Mesenchymal stem cell (in vitro differentiated cells and primary cell): ENCODE results near the gene AIG1.

Source experiments
- DNase-seq: peaks from one replicate; pipeline ENCODE4 v3.0.0-alpha.2; 2013
- H2AFZ ChIP-seq: one replicate; pipeline ENCODE4 v1.6.1; 2013; ENCODE audit warnings: low read depth, mild to moderate bottlenecking, control low read depth, inconsistent platforms, low read length, moderate library complexity
- H2AK5ac ChIP-seq: 2 replicates; pipeline ENCODE4 v1.6.1; 2013; ENCODE audit warnings: low read length, moderate library complexity, mild to moderate bottlenecking, inconsistent platforms; ENCODE audit not compliant: severe bottlenecking
- H2BK120ac ChIP-seq: one replicate; pipeline ENCODE4 v1.6.1; 2013; ENCODE audit warnings: low read depth, mild to moderate bottlenecking, inconsistent platforms, low read length, moderate library complexity
- H2BK12ac ChIP-seq, 2 experiments: one replicate each; pipeline ENCODE4 v1.6.1; 2013; ENCODE audit warnings: inconsistent platforms in 2 of 2, low read length in 2 of 2, mild to moderate bottlenecking in 2 of 2, moderate library complexity in 2 of 2, control low read depth in 1 of 2
- H2BK15ac ChIP-seq: one replicate; pipeline ENCODE4 v1.6.1; 2013; ENCODE audit warnings: mild to moderate bottlenecking, low read depth, inconsistent platforms; ENCODE audit not compliant: poor library complexity, severe bottlenecking
- H2BK5ac ChIP-seq: 2 replicates; pipeline ENCODE4 v1.6.1; 2013; ENCODE audit warnings: low read depth, mild to moderate bottlenecking, low read length, control low read depth, inconsistent platforms; ENCODE audit not compliant: poor library complexity, severe bottlenecking
- H3K14ac ChIP-seq, 2 experiments: one replicate each; pipeline ENCODE4 v1.6.1; 2013; ENCODE audit warnings: inconsistent platforms in 2 of 2, low read length in 2 of 2, control low read depth in 1 of 2, mild to moderate bottlenecking in 1 of 2, moderate library complexity in 1 of 2
- H3K18ac ChIP-seq, 2 experiments: one replicate each; pipeline ENCODE4 v1.6.1; 2013; ENCODE audit warnings: inconsistent platforms in 2 of 2, low read length in 2 of 2, control low read depth in 1 of 2, low read depth in 1 of 2, mild to moderate bottlenecking in 1 of 2
- H3K23ac ChIP-seq, 2 experiments: one replicate each; pipeline ENCODE4 v1.6.1; 2013; ENCODE audit warnings: inconsistent platforms in 2 of 2, low read length in 2 of 2, mild to moderate bottlenecking in 2 of 2, moderate library complexity in 2 of 2, control low read depth in 1 of 2
- H3K27ac ChIP-seq: 2 replicates; pipeline ENCODE4 v1.5.1; 2013; ENCODE audit warnings: mild to moderate bottlenecking, moderate library complexity, low read length, control low read depth, inconsistent platforms; ENCODE audit not compliant: poor library complexity, severe bottlenecking
- H3K27me3 ChIP-seq, 2 experiments: 2 replicates each; pipeline versions ENCODE4 v1.6.1 to v1.7.0; 2013; ENCODE audit warnings: low read length in 2 of 2, mild to moderate bottlenecking in 2 of 2, moderate library complexity in 2 of 2, control low read depth in 1 of 2, inconsistent platforms in 1 of 2; ENCODE audit not compliant: control insufficient read depth in 1 of 2, insufficient read depth in 1 of 2
- H3K36me3 ChIP-seq, 2 experiments: 2 replicates each; pipeline versions ENCODE4 v1.6.1 to v1.7.0; 2013; ENCODE audit warnings: low read length in 2 of 2, control low read depth in 1 of 2, inconsistent platforms in 1 of 2, low read depth in 1 of 2, mild to moderate bottlenecking in 1 of 2; ENCODE audit not compliant: insufficient read depth in 2 of 2, control insufficient read depth in 1 of 2
- H3K4ac ChIP-seq, 2 experiments: one replicate each; pipeline ENCODE4 v1.6.1; 2013; ENCODE audit warnings: inconsistent platforms in 2 of 2, low read length in 2 of 2, mild to moderate bottlenecking in 2 of 2, moderate library complexity in 2 of 2, control low read depth in 1 of 2, low read depth in 1 of 2
- H3K4me1 ChIP-seq: 2 replicates; pipeline ENCODE4 v1.6.1; 2013; ENCODE audit warnings: low read depth, low read length, control low read depth; ENCODE audit not compliant: control insufficient read depth, insufficient read depth
- H3K4me2 ChIP-seq: 2 replicates; pipeline ENCODE4 v1.6.1; 2013; ENCODE audit warnings: low read length, mild to moderate bottlenecking, inconsistent platforms; ENCODE audit not compliant: poor library complexity, severe bottlenecking
- H3K4me3 ChIP-seq, 2 experiments: 2 replicates each; pipeline versions ENCODE4 v1.5.1 to v1.7.0; 2013; ENCODE audit warnings: low read length in 2 of 2, mild to moderate bottlenecking in 2 of 2, control low read depth in 1 of 2, low read depth in 1 of 2; ENCODE audit not compliant: insufficient read depth in 1 of 2
- H3K79me1 ChIP-seq: replicated peaks from 2 replicates; pipeline ENCODE4 v1.6.1; 2013; ENCODE audit warnings: mild to moderate bottlenecking, control low read depth, low read length, inconsistent platforms; ENCODE audit not compliant: poor library complexity, severe bottlenecking
- H3K9ac ChIP-seq: 2 replicates; pipeline ENCODE4 v1.7.0; 2013; ENCODE audit warnings: mild to moderate bottlenecking, low read length, moderate library complexity
- H3K9me3 ChIP-seq: 2 replicates; pipeline ENCODE4 v1.7.0; 2013; ENCODE audit warnings: mild to moderate bottlenecking, low read length; ENCODE audit not compliant: control insufficient read depth
- H4K8ac ChIP-seq: one replicate; pipeline ENCODE4 v1.6.1; 2013; ENCODE audit warnings: inconsistent platforms, mild to moderate bottlenecking, low read length, moderate library complexity
- H4K91ac ChIP-seq: one replicate; pipeline ENCODE4 v1.6.1; 2013; ENCODE audit warnings: mild to moderate bottlenecking, low read length, inconsistent platforms
- WGBS: methylation state at CpG from one replicate; pipeline ENCODE4 v1.1.7; 2013; ENCODE audit warnings: mixed read lengths; 5-methylcytosine and 5-hydroxymethylcytosine counted together

The AIG1 gene

DNA sequence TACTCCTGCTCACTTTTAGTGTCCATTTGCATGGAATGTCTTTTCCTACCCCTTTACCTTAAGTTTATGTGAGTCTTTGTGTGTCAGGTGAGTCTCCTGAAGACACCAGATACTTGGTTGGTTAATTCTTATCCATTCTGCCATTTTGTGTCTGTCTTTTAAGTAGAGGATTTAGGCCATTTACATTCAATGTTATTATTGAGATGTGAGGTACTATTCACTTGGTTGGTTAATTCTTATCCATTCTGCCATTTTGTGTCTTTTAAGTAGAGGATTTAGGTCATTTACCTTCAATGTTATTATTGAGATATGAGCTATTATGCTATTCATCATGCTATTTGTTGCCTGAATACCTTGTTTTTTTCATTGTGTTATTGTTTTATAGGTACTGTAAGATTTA is 113.8 kb downstream of the AIG1 start:
- Histone ChIP-seq H2BK15ac (no peak overlapping the region), H2AK5ac (no peak overlapping the region), H4K8ac (no peak overlapping the region)

DNA sequence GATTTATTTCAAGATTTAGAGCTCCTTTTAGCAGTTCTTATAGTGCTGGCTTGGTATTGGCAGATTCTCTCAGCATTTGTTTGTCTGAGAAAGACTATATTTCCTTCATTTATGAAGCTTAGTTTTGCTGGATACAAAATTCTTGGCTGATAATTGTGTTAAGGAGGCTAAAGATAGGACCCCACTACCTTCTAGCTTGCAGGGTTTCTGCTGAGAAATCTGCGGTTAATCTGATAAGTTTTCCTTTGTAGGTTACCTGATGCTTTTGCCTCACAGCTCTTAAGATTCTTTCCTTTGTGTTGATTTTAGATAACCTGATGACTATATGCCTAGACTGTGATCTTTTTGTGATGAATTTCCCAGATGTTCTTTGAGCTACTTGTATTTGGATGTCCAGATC is 114.3 kb downstream of the AIG1 start:
- Histone ChIP-seq H2BK15ac (no peak overlapping the region), H3K9ac (no peak overlapping the region), H4K91ac (no peak overlapping the region), H3K14ac (no peak overlapping the region), H3K4me1 (peaks cover 14% of the 10 kb centered on the region), H3K27ac (no peak overlapping the region), H3K27me3 (peaks cover 0 to 4% of the 10 kb centered on the region in 2 experiments), H2AK5ac (no peak overlapping the region), H2BK12ac (no peak overlapping the region), H2AFZ (no peak overlapping the region), H3K79me1 (peaks cover 6% of the 10 kb centered on the region), H4K8ac (no peak overlapping the region), H2BK120ac (no peak overlapping the region), H3K4ac (no peak overlapping the region), H3K4me3 (no peak overlapping the region), H3K18ac (no peak overlapping the region), H3K4me2 (no peak overlapping the region), H3K23ac (no peak overlapping the region), H3K9me3 (peaks cover 13% of the 10 kb centered on the region), H3K36me3 (no peaks in the 10 kb centered on the region), H2BK5ac (no peak overlapping the region)
- WGBS = 100% methylated on average over 1 of the region's 1 CpG
- DNase-seq = no peak

More for the DNA sequence above, 113.8 kb downstream of the AIG1 start:
- H2AFZ ChIP-seq = no peak overlapping the region
- no peak for DNase-seq
- H4K91ac ChIP-seq = no peak overlapping the region
- H3K4me2 ChIP-seq = no peak overlapping the region
- H3K23ac ChIP-seq = no peak overlapping the region
- H3K9ac ChIP-seq = no peak overlapping the region
- H2BK120ac ChIP-seq = no peak overlapping the region
- no peak overlapping the region for H2BK5ac ChIP-seq
- H2BK12ac ChIP-seq = no peak overlapping the region
- H3K27ac ChIP-seq = no peak overlapping the region
- H3K4ac ChIP-seq = no peak overlapping the region
- no peak overlapping the region for H3K18ac ChIP-seq
- H3K9me3 ChIP-seq = peaks cover 13% of the 10 kb centered on the region
- peaks cover 6% of the 10 kb centered on the region for H3K79me1 ChIP-seq
- H3K4me1 ChIP-seq = peaks cover 14% of the 10 kb centered on the region
- no peak overlapping the region for H3K14ac ChIP-seq
- H3K36me3 ChIP-seq = no peaks in the 10 kb centered on the region
- H3K27me3 ChIP-seq = peaks cover 0 to 4% of the 10 kb centered on the region in 2 experiments
- no peak overlapping the region for H3K4me3 ChIP-seq

DNA sequence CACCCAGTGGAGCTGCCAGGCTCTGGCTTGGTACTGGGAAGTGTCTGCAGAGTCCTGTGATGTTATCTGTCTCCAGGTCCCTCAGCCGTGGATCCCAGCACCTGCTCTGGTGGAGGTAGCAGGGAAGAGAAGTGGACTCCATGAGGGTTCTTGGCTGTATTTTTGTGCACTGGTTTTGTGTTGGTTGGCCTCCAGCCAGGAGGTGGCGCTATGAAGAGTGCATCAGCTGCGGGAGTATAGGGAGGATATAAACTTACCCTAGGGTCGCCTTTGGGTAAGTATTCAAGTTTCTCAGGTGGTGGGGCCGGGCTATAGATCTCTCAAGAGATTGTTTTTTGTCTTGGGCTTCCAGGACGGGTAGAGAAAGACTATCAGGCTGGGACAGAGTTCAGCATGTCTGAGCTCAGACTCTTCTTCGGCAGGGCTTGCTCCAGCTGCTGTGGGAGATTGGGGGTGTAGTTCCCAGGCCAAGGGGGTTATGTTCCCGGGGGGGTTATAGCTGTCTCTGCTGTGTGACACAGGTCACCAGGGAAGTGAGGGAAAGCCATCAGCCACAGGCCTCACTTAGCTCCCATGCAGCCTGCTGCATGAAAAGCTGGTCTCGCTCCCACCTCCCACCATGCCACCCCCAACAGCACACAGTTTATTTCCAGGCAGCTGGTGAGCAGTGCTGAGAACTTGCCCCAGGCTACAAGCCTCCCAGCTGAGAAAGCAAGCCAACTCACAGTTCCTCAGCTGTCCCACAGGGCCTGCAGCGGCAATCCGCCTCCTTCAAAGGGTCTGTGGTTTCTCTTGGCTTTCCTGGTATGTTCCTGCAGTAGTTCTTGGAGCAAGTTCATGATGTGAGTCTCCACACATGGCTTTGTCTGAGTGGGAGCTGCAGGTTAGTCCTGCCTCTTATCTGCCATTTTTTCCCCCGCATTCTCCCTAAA is 115.7 kb downstream of the AIG1 start:
- Histone ChIP-seq H3K9ac (no peak overlapping the region), H4K8ac (no peak overlapping the region), H3K23ac (no peak overlapping the region), H3K4me3 (no peak overlapping the region), H2BK15ac (no peak overlapping the region), H2AFZ (no peak overlapping the region), H2BK5ac (peak overlapping the region; percentile 21), H3K14ac (no peak overlapping the region), H3K9me3 (peaks cover 13% of the 10 kb centered on the region), H3K4ac (peak overlapping the region in 1 of 2 experiments; percentile 40), H2AK5ac (peak overlapping the region; percentile 54), H3K27me3 (peaks cover 0 to 4% of the 10 kb centered on the region in 2 experiments), H4K91ac (no peak overlapping the region), H3K27ac (peak overlapping the region; percentile 85), H3K18ac (no peak overlapping the region), H2BK12ac (no peak overlapping the region), H3K4me2 (no peak overlapping the region), H3K79me1 (peaks cover 6% of the 10 kb centered on the region), H3K36me3 (no peaks in the 10 kb centered on the region), H3K4me1 (peaks cover 14% of the 10 kb centered on the region), H2BK120ac (no peak overlapping the region)
- WGBS = 90% methylated on average over 10 of the region's 12 CpGs
- DNase-seq = peak; percentile 91

DNA sequence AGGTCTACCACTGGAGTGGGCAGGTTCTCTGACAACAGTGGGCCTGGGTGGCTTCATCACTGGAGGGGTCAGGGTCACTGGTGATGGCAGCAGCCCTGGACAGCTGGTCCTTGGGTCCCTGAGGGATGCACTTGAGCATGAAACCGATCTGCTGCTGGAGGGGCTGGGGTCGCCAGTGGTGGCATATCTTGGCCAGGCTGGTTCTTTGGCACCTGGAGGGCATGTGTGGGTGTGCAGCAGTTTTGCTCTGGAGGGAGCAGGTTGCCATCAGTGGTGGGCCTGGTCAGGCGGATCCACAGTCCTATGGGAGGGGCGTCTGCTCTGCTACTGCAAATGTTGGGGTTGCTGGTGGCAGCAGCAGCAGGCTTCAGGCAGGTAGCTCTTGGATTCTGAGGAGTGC is 117.0 kb downstream of the AIG1 start:
- Histone ChIP-seq H3K79me1 (peaks cover 6% of the 10 kb centered on the region), H2BK5ac (no peak overlapping the region), H3K36me3 (no peaks in the 10 kb centered on the region), H3K14ac (no peak overlapping the region), H3K27me3 (peaks cover 0 to 4% of the 10 kb centered on the region in 2 experiments), H3K4me1 (peaks cover 14% of the 10 kb centered on the region), H3K27ac (no peak overlapping the region), H3K18ac (no peak overlapping the region), H2BK120ac (no peak overlapping the region), H2BK15ac (no peak overlapping the region), H4K8ac (no peak overlapping the region), H3K4me2 (no peak overlapping the region), H3K4me3 (no peak overlapping the region), H3K9ac (no peak overlapping the region), H2AFZ (no peak overlapping the region), H4K91ac (no peak overlapping the region), H3K4ac (no peak overlapping the region), H3K9me3 (peaks cover 13% of the 10 kb centered on the region), H3K23ac (no peak overlapping the region), H2AK5ac (no peak overlapping the region), H2BK12ac (no peak overlapping the region)
- no peak for DNase-seq
- 93% methylated on average over 4 of the region's 4 CpGs for WGBS
